Adrenal gland (tissue), 12 donors: Measurements from ENCODE around the gene ABCC6. TPM values are rescaled to one million over a fixed set of nuclear protein-coding genes. Genes with fewer than 3 reads are reported as not detected.

Source experiments
- DNase-seq, 7 donors: peaks; one replicate each; pipeline ENCODE4 v3.0.0-alpha.2; 2019 to 2020
- H3K27ac ChIP-seq, 5 donors: fragments of 200-600 bp; sonication (generic) in 4 of 5; 1 replicate in 3 of 5; 2 replicates in 2 of 5; pipeline versions ENCODE4 v1.5.1 to v1.8.0; 2016 to 2020; ENCODE audit warnings: mild to moderate bottlenecking in 1 of 5
- H3K27me3 ChIP-seq: fragments of 200-600 bp; 2 replicates; pipeline ENCODE4 v1.8.0; 2021
- H3K36me3 ChIP-seq, 2 donors: fragments of 200-600 bp; replicated peaks in 1 of 2; 1 replicate in 1 of 2; 2 replicates in 1 of 2; pipeline versions ENCODE4 v1.5.1 to v1.8.0; 2018 to 2022
- H3K4me1 ChIP-seq, 2 donors: fragments of 200-600 bp; replicated peaks in 1 of 2; 1 replicate in 1 of 2; 2 replicates in 1 of 2; pipeline versions ENCODE4 v1.5.1 to v1.8.0; 2018 to 2021
- H3K4me3 ChIP-seq, 4 donors: fragments of 200-600 bp; sonication (generic) in 3 of 4; one replicate each; pipeline ENCODE4 v1.5.1; 2016 to 2018
- H3K9me3 ChIP-seq, 3 donors: fragments of 200-600 bp; sonication (generic) in 1 of 3; replicated peaks in 1 of 3; 1 replicate in 2 of 3; 2 replicates in 1 of 3; pipeline versions ENCODE4 v1.5.1 to v1.8.0; 2016 to 2021
- CTCF ChIP-seq, 6 experiments: fragments of 450-650 bp in 4 of 6; fragments of 200-600 bp in 2 of 6; sonication (generic) in 1 of 6; IDR thresholded peaks; 1 replicate in 5 of 6; 2 replicates in 1 of 6; pipeline versions ENCODE4 v1.5.1 to v1.8.0; 2016 to 2021; ENCODE audit warnings: antibody characterized with exemption in 6 of 6, mild to moderate bottlenecking in 2 of 6, moderate library complexity in 1 of 6
- POLR2A ChIP-seq, 2 donors: fragments of 450-650 bp; IDR thresholded peaks; one replicate each; pipeline ENCODE4 v1.6.1; 2017; ENCODE audit warnings: antibody characterized with exemption in 2 of 2, mild to moderate bottlenecking in 2 of 2, moderate library complexity in 1 of 2
- WGBS, 4 donors: extraction: QIAGEN DNeasy Blood & Tissue Kit in 2 of 4; methylation state at CpG; one replicate each; pipeline versions ENCODE4 v1.1.5 to v1.1.7; 2013 to 2017; 5-methylcytosine and 5-hydroxymethylcytosine counted together
- intact Hi-C, 2 donors: fragments of 100-400 bp; cut with DNase I; formaldehyde crosslinking; loops; one replicate each; pipeline versions ENCODE4 v1.14.1 to v1.15.0; 2022 to 2023
- polyA plus RNA-seq, 3 donors: library from polyadenylated mRNA; stranded (reverse); fragments of 200-250 nt in 2 of 3; fragments of 350-450 nt in 1 of 3; fragmentation: Illumina TruSeq in 1 of 3; extraction: RNeasy Lipid Tissue Mini Kit (QIAGEN cat#74804) in 1 of 3; gene quantifications; one replicate each; pipeline ENCODE4 v1.2.3, GENCODE V29; 2013 to 2014
- total RNA-seq, 9 donors: library from RNA; depleted of rRNA in 4 of 9; stranded (reverse); fragments of >200 nt in 4 of 9; fragments of 120-200 nt in 1 of 9; fragmentation: NEBNext Ultra II Directional in 1 of 9; extraction: Animal tissue kit (Norgen Biotek cat#: 25700) in 1 of 9; gene quantifications; one replicate each; pipeline versions ENCODE4 v1.1.0 to v1.2.4, GENCODE V29; 2013 to 2023
- donor health status: healthy with polysubstance abuse.
- donor health status: Bipolar disorder and iron deficiency.
- donor health status: DM: yes; HTN: yes; CAD: no.
- donor health status: DM: no; HTN: no; CAD: no.
- donor health status: DM: no; HTN: no; CAD: no.
- donor health status: DM: yes; HTN: yes; CAD: no.

Gene ABCC6
- total and polyA plus RNA-seq, 12 donors: 0.79 to 32.2 (median 4.5) TPM

GRCh38 chr16:16190546-16190945 is 32.7 kb downstream of the ABCC6 start:
- no peaks in the 10 kb centered on the region for H3K4me1 ChIP-seq
- intact Hi-C loops: loop anchor here in 1 of 2 donors (5.0 kb wide), 1 partner anchor 428 kb away; no protein-coding TSS in a partner anchor
- H3K27ac ChIP-seq: no peak overlapping the region
- no peaks in the 10 kb centered on the region for H3K36me3 ChIP-seq
- H3K9me3 ChIP-seq: no peaks in the 10 kb centered on the region
- TF ChIP-seq CTCF (IDR thresholded peaks at IDR 0.05) (no peak), POLR2A (IDR thresholded peaks at IDR 0.05) (no peak)
- no peak for DNase-seq
- WGBS, 4 donors: 76 to 85% (median 84%) methylated on average over 4 to 5 of the region's 5 CpGs
- no peak overlapping the region for H3K4me3 ChIP-seq
- H3K27me3 ChIP-seq: no peaks in the 10 kb centered on the region

GRCh38 chr16:16189842-16190241 is 33.5 kb downstream of the ABCC6 start:
- 72 to 79% (median 72%) methylated on average over 8 of the region's 8 CpGs for WGBS, 4 donors
- Histone ChIP-seq H3K9me3 (no peaks in the 10 kb centered on the region), H3K36me3 (no peaks in the 10 kb centered on the region), H3K27me3 (no peaks in the 10 kb centered on the region), H3K4me1 (no peaks in the 10 kb centered on the region), H3K4me3 (no peak overlapping the region), H3K27ac (no peak overlapping the region)
- TF ChIP-seq POLR2A (IDR thresholded peaks at IDR 0.05) (no peak), CTCF (IDR thresholded peaks at IDR 0.05) (no peak)
- DNase-seq: no peak
- intact Hi-C loops: loop anchor here in 1 of 2 donors (5.0 kb wide), 1 partner anchor 428 kb away; no protein-coding TSS in a partner anchor

GRCh38 chr16:16188827-16189226 is 34.5 kb downstream of the ABCC6 start:
- TF ChIP-seq POLR2A (IDR thresholded peaks at IDR 0.05): no peak
- TF ChIP-seq CTCF (IDR thresholded peaks at IDR 0.05): no peak
- no peak overlapping the region for H3K27ac ChIP-seq
- no peak for DNase-seq
- H3K4me3 ChIP-seq: no peak overlapping the region
- H3K36me3 ChIP-seq: no peaks in the 10 kb centered on the region
- intact Hi-C loops: no loop called here
- H3K4me1 ChIP-seq: no peaks in the 10 kb centered on the region
- WGBS, 4 donors: 84 to 89% (median 88%) methylated on average over 6 to 13 of the region's 13 CpGs
- no peaks in the 10 kb centered on the region for H3K27me3 ChIP-seq
- no peaks in the 10 kb centered on the region for H3K9me3 ChIP-seq

GRCh38 chr16:16186820-16187219 is 36.5 kb downstream of the ABCC6 start:
- Histone ChIP-seq H3K4me1 (no peaks in the 10 kb centered on the region), H3K27me3 (no peaks in the 10 kb centered on the region), H3K36me3 (no peaks in the 10 kb centered on the region), H3K9me3 (no peaks in the 10 kb centered on the region), H3K27ac (no peak overlapping the region), H3K4me3 (no peak overlapping the region)
- 79 to 92% (median 91%) methylated on average over 8 to 11 of the region's 11 CpGs for WGBS, 4 donors
- DNase-seq: no peak
- TF ChIP-seq POLR2A (IDR thresholded peaks at IDR 0.05) (no peak), CTCF (IDR thresholded peaks at IDR 0.05) (no peak)
- intact Hi-C loops: no loop called here
